ENCODE measurements around the gene KREMEN1.

KREMEN1 gene

GRCh38 chr22:29030016-29030617 is 42.7 kb upstream of the KREMEN1 start:
- TF ChIP-seq CTCF (IDR thresholded peaks at IDR 0.05; ENCODE audit: low read depth, low read length) (no peak), POLR2A (IDR thresholded peaks at IDR 0.05; ENCODE audit: extremely low read depth, insufficient read length) (no peak), MYC (IDR thresholded peaks at IDR 0.05; ENCODE audit: low read depth, low read length) (no peak)
- TF ChIP-seq, protein P1, sequence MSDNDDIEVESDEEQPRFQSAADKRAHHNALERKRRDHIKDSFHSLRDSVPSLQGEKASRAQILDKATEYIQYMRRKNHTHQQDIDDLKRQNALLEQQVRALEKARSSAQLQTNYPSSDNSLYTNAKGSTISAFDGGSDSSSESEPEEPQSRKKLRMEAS (IDR thresholded peaks at IDR 0.05; ENCODE audit: low read depth, low read length) = no peak
- no peak for DNase-seq (ENCODE audit: low read depth)
- H3K4me3 ChIP-seq (ENCODE audit: low read depth, low read length) = no peak overlapping the region

- no peak for DNase-seq (ENCODE audit: low read depth)
- no peak overlapping the region for H3K4me3 ChIP-seq (ENCODE audit: low read depth, low read length)
- TF ChIP-seq, protein P1 (IDR thresholded peaks at IDR 0.05; ENCODE audit: low read depth, low read length) = no peak
- no peak for TF ChIP-seq POLR2A (IDR thresholded peaks at IDR 0.05; ENCODE audit: extremely low read depth, insufficient read length)
- no peak for TF ChIP-seq MYC (IDR thresholded peaks at IDR 0.05; ENCODE audit: low read depth, low read length)
- TF ChIP-seq CTCF (IDR thresholded peaks at IDR 0.05; ENCODE audit: low read depth, low read length) = no peak
These were observed 42.1 kb upstream of the KREMEN1 start for GRCh38 chr22:29030618-29031226.

- TF ChIP-seq POLR2A (IDR thresholded peaks at IDR 0.05; ENCODE audit: extremely low read depth, insufficient read length) = no peak
- DNase-seq (ENCODE audit: low read depth) = no peak
These were observed 41.4 kb upstream of the KREMEN1 start for GRCh38 chr22:29031227-29032011.

DNA sequence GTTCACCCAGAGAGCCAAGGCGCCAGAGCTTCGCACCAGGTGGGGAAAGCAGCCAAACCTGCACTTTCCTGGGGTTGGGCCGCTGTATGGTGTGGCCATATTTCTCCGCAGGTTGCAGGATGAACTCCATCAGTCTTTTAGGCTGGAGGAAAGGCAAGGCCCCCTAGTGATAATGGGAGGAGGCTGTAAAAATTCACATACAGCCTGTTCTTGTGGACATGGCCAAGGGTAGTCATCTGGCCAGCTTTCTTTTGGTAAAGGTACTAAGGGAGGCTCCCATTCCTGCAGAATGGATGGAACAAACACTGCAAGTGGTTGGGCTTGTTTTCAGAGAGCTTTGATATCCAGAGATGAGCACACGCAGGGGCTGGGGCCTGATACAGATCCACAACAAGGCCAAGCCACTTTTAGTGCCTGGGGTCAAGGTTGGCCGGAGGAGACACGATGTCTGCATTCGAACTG is 40.8 kb upstream of the KREMEN1 start:
- TF ChIP-seq POLR2A (IDR thresholded peaks at IDR 0.05; ENCODE audit: extremely low read depth, insufficient read length) = no peak
- no peak for TF ChIP-seq CTCF (IDR thresholded peaks at IDR 0.05; ENCODE audit: low read depth, low read length)
- TF ChIP-seq, protein P1 (IDR thresholded peaks at IDR 0.05; ENCODE audit: low read depth, low read length) = no peak
- TF ChIP-seq MYC (IDR thresholded peaks at IDR 0.05; ENCODE audit: low read depth, low read length) = no peak
- no peak overlapping the region for H3K4me3 ChIP-seq (ENCODE audit: low read depth, low read length)
- no peak for DNase-seq (ENCODE audit: low read depth)

More at GRCh38 chr22:29031227-29032011, 41.4 kb upstream of the KREMEN1 start:
- H3K4me3 ChIP-seq (ENCODE audit: low read depth, low read length) = no peak overlapping the region

GRCh38 chr22:29032584-29032983 is 40.3 kb upstream of the KREMEN1 start:
- no peak for DNase-seq (ENCODE audit: low read depth)
- TF ChIP-seq, protein P1 (IDR thresholded peaks at IDR 0.05; ENCODE audit: low read depth, low read length) = no peak
- TF ChIP-seq POLR2A (IDR thresholded peaks at IDR 0.05; ENCODE audit: extremely low read depth, insufficient read length) = no peak
- H3K4me3 ChIP-seq (ENCODE audit: low read depth, low read length) = no peak overlapping the region

DNA sequence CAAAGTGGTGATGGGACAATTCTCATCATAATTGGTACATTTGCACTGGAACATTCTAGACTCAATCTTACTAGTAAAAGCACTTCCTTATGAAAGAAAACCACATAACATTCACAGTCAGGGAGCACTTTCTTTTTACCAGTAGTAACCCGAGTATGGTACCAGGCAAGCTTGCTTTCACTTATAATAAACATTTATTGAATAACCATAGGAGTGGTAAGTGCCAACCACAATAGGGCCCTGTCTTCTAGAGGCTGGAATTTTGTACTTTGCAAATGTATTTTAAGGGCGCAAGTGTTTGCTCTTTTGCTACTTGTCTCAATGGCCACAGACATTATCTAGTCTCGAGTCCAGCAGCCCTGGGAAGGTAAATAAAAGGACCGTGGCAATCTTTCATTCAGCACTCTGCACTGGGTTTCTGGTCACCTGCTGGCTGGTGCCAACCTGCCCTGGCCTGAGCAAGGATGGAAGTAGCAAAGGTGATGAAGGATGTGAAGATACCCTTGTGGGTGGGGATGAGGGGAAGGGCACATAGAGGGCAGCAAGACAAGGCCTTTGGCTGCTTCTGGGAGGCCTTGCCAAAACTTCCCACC is 35.4 kb upstream of the KREMEN1 start:
- TF ChIP-seq, protein P1 (IDR thresholded peaks at IDR 0.05; ENCODE audit: low read depth, low read length) = no peak
- TF ChIP-seq POLR2A (IDR thresholded peaks at IDR 0.05; ENCODE audit: extremely low read depth, insufficient read length) = no peak
- no peak for TF ChIP-seq MYC (IDR thresholded peaks at IDR 0.05; ENCODE audit: low read depth, low read length)
- no peak for TF ChIP-seq CTCF (IDR thresholded peaks at IDR 0.05; ENCODE audit: low read depth, low read length)
- DNase-seq (ENCODE audit: low read depth) = no peak
- H3K4me3 ChIP-seq (ENCODE audit: low read depth, low read length) = no peak overlapping the region

All from NB4 (cell line).